HepG2 (cell line): ENCODE measurements around the gene WDR62. TPM values are rescaled to one million over a fixed set of nuclear protein-coding genes. Genes with fewer than 3 reads are reported as not detected.

Experiments
- ARHGAP35 ChIP-seq: sonication (generic); formaldehyde crosslinking; IDR thresholded peaks from 2 replicates; pipeline ENCODE4 v1.9.0; 2022; ENCODE audit warnings: mild to moderate bottlenecking, inconsistent platforms, moderate library complexity, missing genetic modification reagents, borderline replicate concordance
- ATF7 ChIP-seq, 2 experiments: fragments of 450-650 bp in 1 of 2; sonication (generic) in 1 of 2; formaldehyde crosslinking in 1 of 2; IDR thresholded peaks; 2 replicates each; pipeline versions ENCODE4 v1.4.0 to v1.6.1; 2016 to 2020; ENCODE audit warnings: antibody characterized with exemption in 1 of 2, mild to moderate bottlenecking in 1 of 2, missing genetic modification reagents in 1 of 2
- BORCS8-MEF2B ChIP-seq: sonication (generic); formaldehyde crosslinking; IDR thresholded peaks from 2 replicates; pipeline ENCODE4 v1.8.0; 2022; ENCODE audit warnings: mild to moderate bottlenecking, missing genetic modification reagents
- KLF16 ChIP-seq, 2 experiments: sonication (generic) in 1 of 2; formaldehyde crosslinking in 1 of 2; IDR thresholded peaks; 2 replicates each; pipeline versions ENCODE4 v1.6.1 to v1.8.0; 2016 to 2023; ENCODE audit warnings: missing genetic modification reagents in 2 of 2, missing compliant biosample characterization in 1 of 2
- MATR3 ChIP-seq: sonication (generic); formaldehyde crosslinking; IDR thresholded peaks from 2 replicates; pipeline ENCODE4 v1.4.0; 2020; ENCODE audit warnings: missing genetic modification reagents
- MED8 ChIP-seq: sonication (generic); formaldehyde crosslinking; IDR thresholded peaks from 2 replicates; pipeline ENCODE4 v1.8.1; 2023; ENCODE audit warnings: mild to moderate bottlenecking, missing genetic modification reagents; ENCODE audit not compliant: insufficient replicate concordance
- NRL ChIP-seq: sonication (generic); formaldehyde crosslinking; IDR thresholded peaks from 2 replicates; pipeline ENCODE4 v1.5.0; 2020; ENCODE audit warnings: missing genetic modification reagents, mild to moderate bottlenecking, moderate library complexity, borderline replicate concordance
- RBFOX2 ChIP-seq: fragments of 200-400 bp; formaldehyde crosslinking; IDR thresholded peaks from 2 replicates; pipeline ENCODE4 v1.6.1; 2017; ENCODE audit warnings: low read depth, mild to moderate bottlenecking, low read length
- RFXANK ChIP-seq: IDR thresholded peaks from 2 replicates; pipeline ENCODE4 v1.6.1; 2016
- SMYD3 ChIP-seq: sonication (generic); formaldehyde crosslinking; IDR thresholded peaks from 2 replicates; pipeline ENCODE4 v1.8.1; 2023; ENCODE audit warnings: mild to moderate bottlenecking, missing genetic modification reagents
- TBL1XR1 ChIP-seq: fragments of 150-350 bp; IDR thresholded peaks from 2 replicates; pipeline ENCODE4 v1.6.1; 2014; ENCODE audit warnings: borderline replicate concordance, low read length; ENCODE audit not compliant: partially characterized antibody
- TGIF2 ChIP-seq: IDR thresholded peaks from 2 replicates; pipeline ENCODE4 v1.6.1; 2016; ENCODE audit warnings: control low read depth, missing compliant biosample characterization
- ZFP36 ChIP-seq: fragments of 150-350 bp; IDR thresholded peaks from 2 replicates; pipeline ENCODE4 v1.6.1; 2018; ENCODE audit warnings: borderline replicate concordance, low read length, low read depth; ENCODE audit not compliant: partially characterized antibody
- ZFP82 ChIP-seq: sonication (generic); formaldehyde crosslinking; IDR thresholded peaks from 2 replicates; pipeline ENCODE4 v1.5.1; 2020; ENCODE audit warnings: mild to moderate bottlenecking, missing genetic modification reagents, borderline replicate concordance
- ZNF160 ChIP-seq: sonication (generic); formaldehyde crosslinking; IDR thresholded peaks from 2 replicates; pipeline ENCODE4 v1.8.0; 2022; ENCODE audit warnings: mild to moderate bottlenecking, inconsistent platforms, missing genetic modification reagents
- ZNF180 ChIP-seq: sonication (generic); formaldehyde crosslinking; IDR thresholded peaks from 2 replicates; pipeline ENCODE4 v1.4.0; 2020; ENCODE audit warnings: low read depth, missing genetic modification reagents, borderline replicate concordance
- ZNF331 ChIP-seq: sonication (generic); formaldehyde crosslinking; IDR thresholded peaks from 2 replicates; pipeline ENCODE4 v1.4.0; 2020; ENCODE audit warnings: missing genetic modification reagents
- ZNF446 ChIP-seq: sonication (generic); formaldehyde crosslinking; IDR thresholded peaks from 2 replicates; pipeline ENCODE4 v1.5.0; 2020; ENCODE audit warnings: mild to moderate bottlenecking, missing genetic modification reagents
- ZNF510 ChIP-seq: sonication (generic); formaldehyde crosslinking; IDR thresholded peaks from 2 replicates; pipeline ENCODE4 v1.4.0; 2020; ENCODE audit warnings: low read depth, mild to moderate bottlenecking, missing genetic modification reagents
- ZNF558 ChIP-seq: sonication (generic); formaldehyde crosslinking; IDR thresholded peaks from 2 replicates; pipeline ENCODE4 v1.9.0; 2022; ENCODE audit warnings: mild to moderate bottlenecking, missing genetic modification reagents, borderline replicate concordance
- ZNF562 ChIP-seq: sonication (generic); formaldehyde crosslinking; IDR thresholded peaks from 2 replicates; pipeline ENCODE4 v1.8.0; 2022; ENCODE audit warnings: missing genetic modification reagents, borderline replicate concordance
- ZSCAN30 ChIP-seq: sonication (generic); formaldehyde crosslinking; IDR thresholded peaks from 2 replicates; pipeline ENCODE4 v1.5.0; 2020; ENCODE audit warnings: mild to moderate bottlenecking, missing genetic modification reagents
- ZZZ3 ChIP-seq: sonication (generic); formaldehyde crosslinking; IDR thresholded peaks from 2 replicates; pipeline ENCODE4 v1.4.0; 2020; ENCODE audit warnings: missing genetic modification reagents, mild to moderate bottlenecking, borderline replicate concordance
- polyA plus RNA-seq, 8 experiments: library from polyadenylated mRNA; depleted of rRNA in 3 of 8; stranded (reverse) in 7 of 8; unstranded in 1 of 8; fragments of >200 nt; fragmentation: Illumina TruSeq in 4 of 8; extraction: Trizol in 4 of 8; gene quantifications; 2 replicates each; pipeline versions ENCODE4 v1.2.1 to v1.2.3, GENCODE V29; 2011 to 2016; ENCODE audit warnings: low read depth in 4 of 8, missing spikeins in 1 of 8, mixed read lengths in 1 of 8; ENCODE audit not compliant: insufficient read depth in 1 of 8
- total RNA-seq, 5 experiments: library from RNA; depleted of rRNA; stranded (reverse); fragments of >200 nt; fragmentation: Illumina TruSeq; extraction: Trizol; gene quantifications; 2 replicates each; pipeline ENCODE4 v1.2.3, GENCODE V29; 2016; ENCODE audit warnings: low read depth in 1 of 5
- TF ChIP-seq, protein P1 (sequence below): sonication (generic); formaldehyde crosslinking; IDR thresholded peaks from 2 replicates; pipeline ENCODE4 v1.8.0; 2022; ENCODE audit warnings: mild to moderate bottlenecking, missing genetic modification reagents; ENCODE audit not compliant: insufficient replicate concordance
- TF ChIP-seq, protein P2 (sequence below): IDR thresholded peaks from 2 replicates; pipeline ENCODE4 v1.6.1; 2012; ENCODE audit warnings: inconsistent platforms
- TF ChIP-seq, protein P3 (sequence below): sonication (generic); formaldehyde crosslinking; IDR thresholded peaks from 2 replicates; pipeline ENCODE4 v1.4.0; 2020; ENCODE audit warnings: mild to moderate bottlenecking, low read depth, missing genetic modification reagents

Gene WDR62
- total and polyA plus RNA-seq, 2 of the 13 experiments (the other 11 are each of a cell fraction or from before 2014, with no cell fraction given) = 5.8 to 12.5 TPM

DNA sequence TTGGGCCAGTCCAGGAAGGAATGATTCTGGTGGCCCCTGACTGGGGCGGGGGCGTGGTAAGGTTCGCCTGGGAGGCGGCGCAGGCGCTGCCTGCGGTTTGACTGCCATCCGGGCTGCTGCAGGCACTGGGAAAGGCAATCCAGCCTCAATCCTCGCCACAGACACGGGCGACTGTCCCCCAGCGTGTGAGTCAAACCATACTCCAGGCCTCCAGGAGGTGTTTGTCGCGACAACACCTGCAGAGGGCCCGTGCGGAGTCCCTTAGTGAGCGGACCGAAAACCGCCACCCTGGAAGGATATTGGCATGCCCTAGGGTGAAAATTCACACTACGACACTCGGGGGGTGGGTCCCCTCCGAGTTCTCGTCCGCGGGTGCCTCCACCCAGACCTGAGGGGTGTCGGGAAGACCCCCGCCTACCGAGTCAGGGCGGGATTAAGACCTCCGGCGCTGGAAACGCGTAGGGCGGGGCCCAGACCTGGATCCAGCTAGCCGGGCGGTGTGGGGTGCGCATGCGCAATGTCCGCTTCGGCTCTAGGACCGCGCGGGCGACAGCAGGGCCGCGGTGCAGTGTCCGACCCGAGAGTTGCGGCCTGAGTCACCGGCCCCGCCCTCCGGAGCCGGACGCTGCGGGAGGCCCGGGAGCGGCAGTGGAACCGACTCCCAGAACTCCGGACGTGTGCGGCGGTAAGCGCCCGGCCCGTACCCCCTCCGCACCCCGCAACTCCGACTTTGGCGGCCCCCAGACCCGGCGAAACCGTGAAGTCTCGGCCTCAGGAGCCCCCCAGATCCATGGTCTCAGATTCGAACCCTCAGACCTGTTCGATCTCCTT lies 85.0 kb downstream of the WDR62 start, which contains the start of gene CAPNS1 (continued):
- TF ChIP-seq, protein P1, sequence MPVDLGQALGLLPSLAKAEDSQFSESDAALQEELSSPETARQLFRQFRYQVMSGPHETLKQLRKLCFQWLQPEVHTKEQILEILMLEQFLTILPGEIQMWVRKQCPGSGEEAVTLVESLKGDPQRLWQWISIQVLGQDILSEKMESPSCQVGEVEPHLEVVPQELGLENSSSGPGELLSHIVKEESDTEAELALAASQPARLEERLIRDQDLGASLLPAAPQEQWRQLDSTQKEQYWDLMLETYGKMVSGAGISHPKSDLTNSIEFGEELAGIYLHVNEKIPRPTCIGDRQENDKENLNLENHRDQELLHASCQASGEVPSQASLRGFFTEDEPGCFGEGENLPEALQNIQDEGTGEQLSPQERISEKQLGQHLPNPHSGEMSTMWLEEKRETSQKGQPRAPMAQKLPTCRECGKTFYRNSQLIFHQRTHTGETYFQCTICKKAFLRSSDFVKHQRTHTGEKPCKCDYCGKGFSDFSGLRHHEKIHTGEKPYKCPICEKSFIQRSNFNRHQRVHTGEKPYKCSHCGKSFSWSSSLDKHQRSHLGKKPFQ = peak; percentile 22
- TF ChIP-seq ZNF331 (CRISPR knock-in tag) = peak; percentile 60; the same call in 1 of the 2 replicates
- TF ChIP-seq RBFOX2 = peak; percentile 91
- no peak for TF ChIP-seq ZNF562 (CRISPR knock-in tag)
- TF ChIP-seq RFXANK = 0 out of 2 replicates have a peak, but pooled peaks have one; percentile 35
- TF ChIP-seq ZSCAN30 (CRISPR knock-in tag) = 0 out of 2 replicates have a peak, but pooled peaks have one; percentile 66
- no peak for TF ChIP-seq ZFP36
- peak; percentile 61; the same call in 1 of the 2 replicates for TF ChIP-seq NRL (CRISPR knock-in tag)
- peak; percentile 10; the same call in 1 of the 2 replicates for TF ChIP-seq ARHGAP35 (CRISPR knock-in tag)
- TF ChIP-seq ZNF160 = peak; percentile 24; the same call in 1 of the 2 replicates
- no peak for TF ChIP-seq MED8
- no peak for TF ChIP-seq ZNF180 (CRISPR knock-in tag)
- TF ChIP-seq ZNF446 (CRISPR knock-in tag) = 0 out of 2 replicates have a peak, but pooled peaks have one; percentile 41
- TF ChIP-seq ATF7 (IDR thresholded peaks at IDR 0.05) = no peak
- TF ChIP-seq ATF7 (CRISPR knock-in tag; IDR thresholded peaks at IDR 0.05) = no peak
- TF ChIP-seq TBL1XR1 = no peak
- no peak for TF ChIP-seq ZFP82 (CRISPR knock-in tag)
- TF ChIP-seq ZNF558 (CRISPR knock-in tag) = no peak
- TF ChIP-seq, protein P2, sequence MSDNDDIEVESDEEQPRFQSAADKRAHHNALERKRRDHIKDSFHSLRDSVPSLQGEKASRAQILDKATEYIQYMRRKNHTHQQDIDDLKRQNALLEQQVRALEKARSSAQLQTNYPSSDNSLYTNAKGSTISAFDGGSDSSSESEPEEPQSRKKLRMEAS = peak; percentile 58; the same call in 1 of the 2 replicates
- TF ChIP-seq, protein P3, sequence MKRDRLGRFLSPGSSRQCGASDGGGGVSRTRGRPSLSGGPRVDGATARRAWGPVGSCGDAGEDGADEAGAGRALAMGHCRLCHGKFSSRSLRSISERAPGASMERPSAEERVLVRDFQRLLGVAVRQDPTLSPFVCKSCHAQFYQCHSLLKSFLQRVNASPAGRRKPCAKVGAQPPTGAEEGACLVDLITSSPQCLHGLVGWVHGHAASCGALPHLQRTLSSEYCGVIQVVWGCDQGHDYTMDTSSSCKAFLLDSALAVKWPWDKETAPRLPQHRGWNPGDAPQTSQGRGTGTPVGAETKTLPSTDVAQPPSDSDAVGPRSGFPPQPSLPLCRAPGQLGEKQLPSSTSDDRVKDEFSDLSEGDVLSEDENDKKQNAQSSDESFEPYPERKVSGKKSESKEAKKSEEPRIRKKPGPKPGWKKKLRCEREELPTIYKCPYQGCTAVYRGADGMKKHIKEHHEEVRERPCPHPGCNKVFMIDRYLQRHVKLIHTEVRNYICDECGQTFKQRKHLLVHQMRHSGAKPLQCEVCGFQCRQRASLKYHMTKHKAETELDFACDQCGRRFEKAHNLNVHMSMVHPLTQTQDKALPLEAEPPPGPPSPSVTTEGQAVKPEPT (CRISPR knock-in tag) = peak; percentile 72; the same call in 1 of the 2 replicates
- TF ChIP-seq MATR3 = no peak
- 0 out of 2 replicates have a peak, but pooled peaks have one; percentile 21 for TF ChIP-seq SMYD3 (CRISPR knock-in tag)
- 0 out of 2 replicates have a peak, but pooled peaks have one; percentile 43 for TF ChIP-seq ZZZ3
- no peak; the same call in 1 of the 2 replicates for TF ChIP-seq ZNF510 (CRISPR knock-in tag)
- TF ChIP-seq KLF16 (CRISPR knock-in tag; IDR thresholded peaks at IDR 0.05) = peak in 1 of 2 experiments; percentile 84; a peak in 2 of 4 replicates
- peak; percentile 87; the same call in 1 of the 2 replicates for TF ChIP-seq BORCS8-MEF2B (CRISPR knock-in tag)
- TF ChIP-seq TGIF2 = peak; percentile 42; the same call in 1 of the 2 replicates
